DND-41 (cell line): ENCODE results near the gene MYH11.

ENCODE experiments used
- ATAC-seq: fragments of 200-7000 bp; cut with Tn5 transposase; 3 replicates; pipeline ENCODE4 v1.9.1; 2021; ENCODE audit warnings: low read depth; ENCODE audit not compliant: insufficient read depth
- DNase-seq: peaks from one replicate; pipeline ENCODE4 v3.0.0-alpha.2; 2020
- H2AFZ ChIP-seq: 2 replicates; pipeline ENCODE4 v1.6.0; 2012; ENCODE audit warnings: low read depth, low read length
- H3K27ac ChIP-seq: 2 replicates; pipeline ENCODE4 v1.5.1; 2012; ENCODE audit warnings: low read length, inconsistent platforms
- H3K27me3 ChIP-seq: fragments of 200-600 bp; sonication (generic); 2 replicates; pipeline ENCODE4 v1.6.0; 2012; ENCODE audit warnings: low read length, mild to moderate bottlenecking, inconsistent platforms; ENCODE audit not compliant: insufficient read depth, poor library complexity
- H3K36me3 ChIP-seq: 2 replicates; pipeline ENCODE4 v1.5.1; 2012; ENCODE audit warnings: low read length, inconsistent platforms; ENCODE audit not compliant: insufficient read depth
- H3K4me1 ChIP-seq: 2 replicates; pipeline ENCODE4 v1.5.1; 2012; ENCODE audit warnings: mild to moderate bottlenecking, low read length; ENCODE audit not compliant: insufficient read depth
- H3K4me2 ChIP-seq: 2 replicates; pipeline ENCODE4 v1.6.0; 2012; ENCODE audit warnings: mild to moderate bottlenecking, moderate library complexity, low read length, inconsistent platforms; ENCODE audit not compliant: insufficient read depth
- H3K4me3 ChIP-seq, 2 experiments: fragments of 200-600 bp in 1 of 2; shearing (Covaris generic) in 1 of 2; 2 replicates each; pipeline ENCODE4 v1.5.1; 2012 to 2016; ENCODE audit warnings: inconsistent platforms in 2 of 2, low read length in 2 of 2, mild to moderate bottlenecking in 2 of 2, low read depth in 1 of 2, moderate library complexity in 1 of 2
- H3K79me2 ChIP-seq: 2 replicates; pipeline ENCODE4 v1.6.0; 2012; ENCODE audit warnings: low read length, inconsistent platforms; ENCODE audit not compliant: insufficient read depth
- H3K9ac ChIP-seq: 2 replicates; pipeline ENCODE4 v1.6.0; 2012; ENCODE audit warnings: low read depth, mild to moderate bottlenecking, inconsistent platforms, low read length, moderate library complexity
- H3K9me3 ChIP-seq: 2 replicates; pipeline ENCODE4 v1.5.1; 2012; ENCODE audit warnings: low read length, moderate library complexity, mild to moderate bottlenecking, inconsistent platforms; ENCODE audit not compliant: insufficient read depth, severe bottlenecking
- H4K20me1 ChIP-seq: 2 replicates; pipeline ENCODE4 v1.6.0; 2012; ENCODE audit warnings: low read length; ENCODE audit not compliant: insufficient read depth
- CTCF ChIP-seq: IDR thresholded peaks from 2 replicates; pipeline ENCODE4 v1.5.1; 2012; ENCODE audit warnings: borderline replicate concordance, low read length, moderate library complexity, mild to moderate bottlenecking; ENCODE audit not compliant: poor library complexity, severe bottlenecking; ENCODE audit errors: extremely low read depth
- EZH2 ChIP-seq: IDR thresholded peaks from 3 replicates; pipeline ENCODE4 v1.6.1; 2012; ENCODE audit warnings: borderline replicate concordance, low read depth, mild to moderate bottlenecking, moderate library complexity, low read length, inconsistent platforms; ENCODE audit not compliant: severe bottlenecking

The MYH11 gene

DNA sequence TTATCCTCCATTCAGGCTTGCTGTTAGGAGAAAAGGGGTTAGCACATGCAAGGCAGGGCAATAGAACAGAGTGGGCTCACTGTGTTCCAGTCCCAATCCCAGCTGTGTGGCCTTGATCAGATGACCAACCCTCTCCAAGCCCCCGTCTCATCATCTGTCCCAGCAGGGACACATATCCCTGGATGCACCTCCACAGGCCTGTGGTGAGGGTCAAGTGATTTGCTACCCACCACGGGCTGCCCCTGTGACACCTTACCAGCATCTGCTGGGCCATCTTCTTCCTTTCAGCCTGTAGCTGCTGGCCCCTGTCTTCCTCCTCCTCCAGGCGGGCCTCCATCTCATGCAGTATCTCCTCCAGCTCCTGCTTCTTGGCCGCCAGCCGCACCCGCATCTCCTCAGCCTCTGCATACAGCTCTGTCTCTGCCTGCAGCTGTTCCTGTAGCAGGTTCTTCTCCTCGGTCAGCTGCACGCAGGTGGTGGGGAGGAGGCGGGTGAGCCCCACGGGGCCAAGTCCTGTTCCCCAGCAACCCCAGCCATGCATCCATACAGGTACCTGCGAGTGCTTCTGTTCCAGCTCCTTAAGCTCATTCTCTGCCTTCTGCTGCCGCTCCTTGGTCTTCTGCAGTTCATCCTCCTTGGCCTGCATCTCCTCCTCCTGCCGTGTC lies 115.5 kb downstream of the MYH11 start:
- Histone ChIP-seq H3K9me3 (no peaks in the 10 kb centered on the region), H3K4me3 (no peak overlapping the region), H2AFZ (no peak overlapping the region), H3K27me3 (no peaks in the 10 kb centered on the region), H3K9ac (no peak overlapping the region), H3K4me1 (no peaks in the 10 kb centered on the region), H3K79me2 (no peaks in the 10 kb centered on the region), H4K20me1 (no peaks in the 10 kb centered on the region), H3K36me3 (no peaks in the 10 kb centered on the region), H3K27ac (no peak overlapping the region), H3K4me2 (no peak overlapping the region)
- DNase-seq (no peak), ATAC-seq (no peak)
- TF ChIP-seq CTCF = no peak
- TF ChIP-seq EZH2 = no peak

DNA sequence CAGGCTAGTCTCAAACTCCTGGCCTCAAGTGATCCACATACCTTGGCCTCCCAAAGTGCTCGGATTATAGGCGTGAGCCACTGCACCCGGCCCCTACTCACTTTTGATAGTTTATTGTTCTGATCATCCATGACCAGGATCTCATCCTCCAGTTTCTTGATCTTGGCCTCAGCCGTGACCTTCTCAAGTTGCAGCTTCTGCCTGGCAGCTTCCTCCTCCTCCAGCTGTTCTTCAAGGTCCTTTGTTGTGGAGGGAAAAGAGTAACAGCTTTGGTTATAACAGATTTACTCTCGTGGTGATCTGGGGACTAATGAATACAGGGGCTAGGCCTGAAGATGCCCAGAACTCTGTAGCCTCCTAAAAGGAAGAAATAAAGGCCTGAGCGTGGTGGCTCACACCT lies 116.9 kb downstream of the MYH11 start:
- Histone ChIP-seq H2AFZ (no peak overlapping the region), H3K9me3 (no peaks in the 10 kb centered on the region), H3K9ac (no peak overlapping the region), H4K20me1 (no peaks in the 10 kb centered on the region), H3K27me3 (no peaks in the 10 kb centered on the region), H3K36me3 (no peaks in the 10 kb centered on the region), H3K4me2 (no peak overlapping the region), H3K79me2 (no peaks in the 10 kb centered on the region), H3K27ac (no peak overlapping the region), H3K4me1 (no peaks in the 10 kb centered on the region), H3K4me3 (no peak overlapping the region)
- DNase-seq = no peak
- ATAC-seq = no peak
- no peak for TF ChIP-seq EZH2
- TF ChIP-seq CTCF = no peak

DNA sequence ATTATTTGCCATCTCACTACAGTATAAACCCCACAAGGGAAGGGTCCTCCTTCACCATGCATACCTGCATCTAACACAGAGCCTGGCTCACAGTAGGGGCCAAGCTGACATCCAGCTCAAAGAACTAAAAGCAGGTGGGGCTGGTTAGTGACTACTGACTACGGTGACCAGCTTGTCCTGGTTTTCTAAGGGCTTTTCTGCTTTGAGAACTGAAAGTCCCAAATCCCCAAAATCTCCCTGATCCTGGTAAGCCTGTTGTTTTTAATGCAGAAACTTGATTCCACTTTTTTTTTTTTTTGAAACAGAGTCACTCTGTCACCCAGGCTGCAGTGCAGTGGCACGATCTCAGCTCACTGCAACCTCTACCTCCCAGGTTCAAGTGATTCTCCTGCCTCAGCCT lies 117.4 kb downstream of the MYH11 start:
- no peaks in the 10 kb centered on the region for H3K79me2 ChIP-seq
- no peak for TF ChIP-seq CTCF
- TF ChIP-seq EZH2 = no peak
- no peak for DNase-seq
- no peaks in the 10 kb centered on the region for H3K4me1 ChIP-seq
- H3K9me3 ChIP-seq = no peaks in the 10 kb centered on the region
- no peaks in the 10 kb centered on the region for H4K20me1 ChIP-seq
- H3K9ac ChIP-seq = no peak overlapping the region
- no peak overlapping the region for H3K27ac ChIP-seq
- no peaks in the 10 kb centered on the region for H3K36me3 ChIP-seq
- H3K4me3 ChIP-seq = no peak overlapping the region
- H3K4me2 ChIP-seq = no peak overlapping the region
- no peak overlapping the region for H2AFZ ChIP-seq
- no peak for ATAC-seq
- no peaks in the 10 kb centered on the region for H3K27me3 ChIP-seq

GRCh38 chr16:15737140-15737644 lies 119.6 kb downstream of the MYH11 start:
- Histone ChIP-seq H3K27ac (no peak overlapping the region), H3K9ac (no peak overlapping the region), H3K79me2 (no peaks in the 10 kb centered on the region), H3K9me3 (no peaks in the 10 kb centered on the region), H3K36me3 (no peaks in the 10 kb centered on the region), H2AFZ (no peak overlapping the region), H3K4me1 (no peaks in the 10 kb centered on the region), H3K4me2 (no peak overlapping the region), H3K4me3 (no peak overlapping the region), H3K27me3 (no peaks in the 10 kb centered on the region), H4K20me1 (no peaks in the 10 kb centered on the region)
- no peak for ATAC-seq
- DNase-seq = no peak
- TF ChIP-seq CTCF (no peak), EZH2 (no peak)
